ENCODE data around the gene PLAGL2. TPM values are rescaled to one million over a fixed set of nuclear protein-coding genes. Genes with fewer than 3 reads are reported as not detected.

The PLAGL2 gene
- total and polyA plus RNA-seq, 9 of the 15 experiments (the other 6 are each of a cell fraction or from before 2014, with no cell fraction given): 3.1 to 24.3 (median 6.4) TPM

- peak in 1 of 2 experiments; percentile 56 for TF ChIP-seq E2F6 (IDR thresholded peaks at IDR 0.05; ENCODE audit: borderline replicate concordance in 1 of 2, extremely low read depth in 1 of 2, insufficient read depth in 1 of 2, insufficient read length in 1 of 2, low read depth in 1 of 2, low read length in 1 of 2, poor library complexity in 1 of 2, severe bottlenecking in 1 of 2)
- peak; percentile 35 for TF ChIP-seq SMAD1 (IDR thresholded peaks at IDR 0.05; ENCODE audit: low read depth, low read length, partially characterized antibody)
- peak in 1 of 2 experiments; percentile 89; a peak in 1 of 4 replicates for TF ChIP-seq SIN3A (IDR thresholded peaks at IDR 0.05; ENCODE audit: borderline replicate concordance in 2 of 2, control insufficient read depth in 1 of 2, low read depth in 2 of 2, low read length in 2 of 2)
- no peak for TF ChIP-seq MXI1 (IDR thresholded peaks at IDR 0.05; ENCODE audit: low read depth, low read length)
- peak; percentile 88 for TF ChIP-seq VEZF1 (CRISPR knock-in tag; IDR thresholded peaks at IDR 0.05)
- TF ChIP-seq ZFX (CRISPR knock-in tag; IDR thresholded peaks at IDR 0.05): peak; percentile 78
- no peak for TF ChIP-seq BCL6 (CRISPR knock-in tag; IDR thresholded peaks at IDR 0.05)
- 0 out of 2 replicates have a peak, but pooled peaks have one; percentile 21 for TF ChIP-seq SMARCC2 (IDR thresholded peaks at IDR 0.05; ENCODE audit: low read depth)
- TF ChIP-seq NFYB (IDR thresholded peaks at IDR 0.05; ENCODE audit: extremely low read depth, insufficient read length): no peak
- TF ChIP-seq MYC (IDR thresholded peaks at IDR 0.05; ENCODE audit: low read depth, low read length): peak; percentile 92
- TF ChIP-seq MYC (CRISPR knock-in tag; IDR thresholded peaks at IDR 0.05; ENCODE audit: borderline replicate concordance, low read depth): peak; percentile 55; the same call in 1 of the 2 replicates
- 0 out of 4 replicates have a peak, but pooled peaks of 1 of the 2 experiments have one; percentile 36 for TF ChIP-seq ARNT (IDR thresholded peaks at IDR 0.05)
- TF ChIP-seq E2F3 (CRISPR knock-in tag; IDR thresholded peaks at IDR 0.05): peak; percentile 77; the same call in 1 of the 2 replicates
- TF ChIP-seq ARID1B (IDR thresholded peaks at IDR 0.05): no peak
- TF ChIP-seq NR1H2 (CRISPR knock-in tag; IDR thresholded peaks at IDR 0.05): 0 out of 2 replicates have a peak, but pooled peaks have one; percentile 33
- peak; percentile 88 for TF ChIP-seq SUPT5H (IDR thresholded peaks at IDR 0.05)
- peak; percentile 90; the same call in 1 of the 2 replicates for TF ChIP-seq CTBP1 (IDR thresholded peaks at IDR 0.05; ENCODE audit: borderline replicate concordance)
- no peak for TF ChIP-seq ATF2 (CRISPR knock-in tag; IDR thresholded peaks at IDR 0.05)
- peak; percentile 45; the same call in 1 of the 2 replicates for TF ChIP-seq L3MBTL2 (IDR thresholded peaks at IDR 0.05)
Measured at GRCh38 chr20:32207626-32208498, at the start of gene PLAGL2, which contains the start of gene POFUT1 (continued).
